ENCODE data around the gene ATXN1.
"Not testable (repeated sequence)": the region's sequence is repeated elsewhere in the genome, so short reads cannot be mapped to it uniquely, and the experiment has no call there.

GRCh38 chr6:16784957-16785356 is 23.7 kb upstream of the ATXN1 start:
- TF ChIP-seq CTCF (IDR thresholded peaks at IDR 0.05); ATF2 (CRISPR knock-in tag; IDR thresholded peaks at IDR 0.05; ENCODE audit: borderline replicate concordance, low read depth); ETV6 (CRISPR knock-in tag; IDR thresholded peaks at IDR 0.05); ZNF121 (CRISPR knock-in tag; IDR thresholded peaks at IDR 0.05); ATF1 (CRISPR knock-in tag; IDR thresholded peaks at IDR 0.05); SP1 (CRISPR knock-in tag; conservative IDR thresholded peaks at IDR 0.05); IRF1 (CRISPR knock-in tag; IDR thresholded peaks at IDR 0.05); NR2C2 (CRISPR knock-in tag; IDR thresholded peaks at IDR 0.05); ATF3 (CRISPR knock-in tag; conservative IDR thresholded peaks at IDR 0.05): not testable (repeated sequence)
- TF ChIP-seq, protein P1, sequence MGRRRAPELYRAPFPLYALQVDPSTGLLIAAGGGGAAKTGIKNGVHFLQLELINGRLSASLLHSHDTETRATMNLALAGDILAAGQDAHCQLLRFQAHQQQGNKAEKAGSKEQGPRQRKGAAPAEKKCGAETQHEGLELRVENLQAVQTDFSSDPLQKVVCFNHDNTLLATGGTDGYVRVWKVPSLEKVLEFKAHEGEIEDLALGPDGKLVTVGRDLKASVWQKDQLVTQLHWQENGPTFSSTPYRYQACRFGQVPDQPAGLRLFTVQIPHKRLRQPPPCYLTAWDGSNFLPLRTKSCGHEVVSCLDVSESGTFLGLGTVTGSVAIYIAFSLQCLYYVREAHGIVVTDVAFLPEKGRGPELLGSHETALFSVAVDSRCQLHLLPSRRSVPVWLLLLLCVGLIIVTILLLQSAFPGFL (CRISPR knock-in tag; IDR thresholded peaks at IDR 0.05; ENCODE audit: borderline replicate concordance) = not testable (repeated sequence)
- TF ChIP-seq, protein P2, sequence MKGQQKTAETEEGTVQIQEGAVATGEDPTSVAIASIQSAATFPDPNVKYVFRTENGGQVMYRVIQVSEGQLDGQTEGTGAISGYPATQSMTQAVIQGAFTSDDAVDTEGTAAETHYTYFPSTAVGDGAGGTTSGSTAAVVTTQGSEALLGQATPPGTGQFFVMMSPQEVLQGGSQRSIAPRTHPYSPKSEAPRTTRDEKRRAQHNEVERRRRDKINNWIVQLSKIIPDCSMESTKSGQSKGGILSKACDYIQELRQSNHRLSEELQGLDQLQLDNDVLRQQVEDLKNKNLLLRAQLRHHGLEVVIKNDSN (CRISPR knock-in tag; IDR thresholded peaks at IDR 0.05) = not testable (repeated sequence)

Data from WTC11 (cell line).